Stimulated activated CD4-positive, alpha-beta T cell treated with anti-CD3 and anti-CD28 coated beads, Interleukin-1b, Interleukin-23, amount 100 ng/mL, for 48 hours (primary cell): ENCODE data around the gene ZDHHC21.
"Not testable (repeated sequence)": the region's sequence is repeated elsewhere in the genome, so short reads cannot be mapped to it uniquely, and the experiment has no call there.

ENCODE experiments used
- DNase-seq: peaks from one replicate; pipeline ENCODE4 v3.0.0-alpha.2; 2020

The ZDHHC21 gene

GRCh38 chr9:14678776-14679175 lies 14.5 kb downstream of the ZDHHC21 start:
- DNase-seq: no peak

- no peak for DNase-seq
These were observed 15.4 kb downstream of the ZDHHC21 start for GRCh38 chr9:14677872-14678271.

GRCh38 chr9:14677396-14677795 lies 15.8 kb downstream of the ZDHHC21 start:
- no peak for DNase-seq

GRCh38 chr9:14674630-14675029 lies 18.6 kb downstream of the ZDHHC21 start:
- DNase-seq: no peak

- no peak for DNase-seq
These were observed 21.9 kb downstream of the ZDHHC21 start for GRCh38 chr9:14671377-14671776.

- no peak for DNase-seq
These were observed 22.5 kb downstream of the ZDHHC21 start for GRCh38 chr9:14670718-14671117.

GRCh38 chr9:14664022-14664421 lies 29.2 kb downstream of the ZDHHC21 start:
- DNase-seq: not testable (repeated sequence)

- no peak for DNase-seq
These were observed 31.2 kb downstream of the ZDHHC21 start for GRCh38 chr9:14662060-14662453.

GRCh38 chr9:14661421-14662059 lies 31.7 kb downstream of the ZDHHC21 start:
- no peak for DNase-seq

GRCh38 chr9:14660721-14661120 lies 32.5 kb downstream of the ZDHHC21 start:
- DNase-seq: no peak

- no peak for DNase-seq
These were observed 38.3 kb downstream of the ZDHHC21 start for GRCh38 chr9:14654932-14655331.

- DNase-seq: no peak
These were observed 39.7 kb downstream of the ZDHHC21 start for GRCh38 chr9:14653511-14653910.

GRCh38 chr9:14652729-14653377 lies 40.4 kb downstream of the ZDHHC21 start:
- no peak for DNase-seq

- no peak for DNase-seq
These were observed 42.6 kb downstream of the ZDHHC21 start for GRCh38 chr9:14650596-14650995.

GRCh38 chr9:14645648-14646047 lies 47.6 kb downstream of the ZDHHC21 start:
- DNase-seq: no peak

GRCh38 chr9:14640967-14641366 lies 52.3 kb downstream of the ZDHHC21 start:
- DNase-seq: no peak

- DNase-seq: no peak
These were observed 52.9 kb downstream of the ZDHHC21 start for GRCh38 chr9:14640294-14640693.

GRCh38 chr9:14633906-14634565 lies 59.2 kb downstream of the ZDHHC21 start:
- DNase-seq: no peak

- no peak for DNase-seq
These were observed 60.1 kb downstream of the ZDHHC21 start for GRCh38 chr9:14633148-14633547.

GRCh38 chr9:14627513-14627912 lies 65.7 kb downstream of the ZDHHC21 start:
- no peak for DNase-seq

- no peak for DNase-seq
These were observed 74.3 kb downstream of the ZDHHC21 start for GRCh38 chr9:14618836-14619420.

GRCh38 chr9:14616188-14616982 lies 76.8 kb downstream of the ZDHHC21 start:
- DNase-seq: no peak

- no peak for DNase-seq
These were observed 84.7 kb downstream of the ZDHHC21 start for GRCh38 chr9:14608540-14608939.
